Uterus (tissue), 4 donors: ENCODE data around the gene DCST1. TPM values are rescaled to one million over a fixed set of nuclear protein-coding genes. Genes with fewer than 3 reads are reported as not detected.

Experiments used
- DNase-seq, 2 donors: peaks; one replicate each; pipeline ENCODE4 v3.0.0-alpha.2; 2019 to 2020
- H3K27ac ChIP-seq, 2 donors: fragments of 200-600 bp; sonication (generic); 1 replicate in 1 of 2; 2 replicates in 1 of 2; pipeline ENCODE4 v1.5.1; 2016 to 2018
- H3K27me3 ChIP-seq, 2 donors: fragments of 200-600 bp; sonication (generic); one replicate each; pipeline ENCODE4 v1.5.1; 2018 to 2019; ENCODE audit warnings: control low read depth in 1 of 2
- H3K36me3 ChIP-seq, 2 donors: fragments of 200-600 bp; sonication (generic); one replicate each; pipeline ENCODE4 v1.5.1; 2019; ENCODE audit warnings: control low read depth in 1 of 2
- H3K4me1 ChIP-seq, 2 donors: fragments of 200-600 bp; sonication (generic); one replicate each; pipeline ENCODE4 v1.5.1; 2018 to 2019; ENCODE audit warnings: control low read depth in 1 of 2
- H3K4me3 ChIP-seq, 2 donors: fragments of 200-600 bp; sonication (generic); 1 replicate in 1 of 2; 2 replicates in 1 of 2; pipeline ENCODE4 v1.5.1; 2018 to 2019; ENCODE audit warnings: mild to moderate bottlenecking in 1 of 2
- H3K9me3 ChIP-seq, 2 donors: fragments of 200-600 bp; sonication (generic); one replicate each; pipeline ENCODE4 v1.5.1; 2019; ENCODE audit warnings: control low read depth in 1 of 2
- POLR2A ChIP-seq, 2 donors: fragments of 450-650 bp; IDR thresholded peaks; one replicate each; pipeline ENCODE4 v1.6.1; 2016; ENCODE audit warnings: antibody characterized with exemption in 2 of 2, mild to moderate bottlenecking in 1 of 2, moderate library complexity in 1 of 2
- intact Hi-C: fragments of 100-400 bp; cut with DNase I; formaldehyde crosslinking; loops from one replicate; pipeline ENCODE4 v1.15.1; 2023; ENCODE audit warnings: low total_unique reads
- total RNA-seq, 4 donors: library from RNA; depleted of rRNA in 3 of 4; stranded (reverse); fragments of >200 nt in 3 of 4; gene quantifications; one replicate each; pipeline versions ENCODE4 v1.1.0 to v1.2.4, GENCODE V29; 2014 to 2023
- TF ChIP-seq, protein P1 (sequence below), 4 experiments: fragments of 200-600 bp in 2 of 4; fragments of 450-650 bp in 2 of 4; sonication (generic) in 2 of 4; IDR thresholded peaks; one replicate each; pipeline ENCODE4 v1.5.1; 2016 to 2019; ENCODE audit warnings: antibody characterized with exemption in 4 of 4, mild to moderate bottlenecking in 2 of 4, moderate library complexity in 1 of 4
- donor health status: DM: yes; HTN: yes; CAD: no.

DCST1 gene
- total RNA-seq, 4 donors from 2014 or later: 1.1 to 3.5 TPM; not detected in 2

DNA sequence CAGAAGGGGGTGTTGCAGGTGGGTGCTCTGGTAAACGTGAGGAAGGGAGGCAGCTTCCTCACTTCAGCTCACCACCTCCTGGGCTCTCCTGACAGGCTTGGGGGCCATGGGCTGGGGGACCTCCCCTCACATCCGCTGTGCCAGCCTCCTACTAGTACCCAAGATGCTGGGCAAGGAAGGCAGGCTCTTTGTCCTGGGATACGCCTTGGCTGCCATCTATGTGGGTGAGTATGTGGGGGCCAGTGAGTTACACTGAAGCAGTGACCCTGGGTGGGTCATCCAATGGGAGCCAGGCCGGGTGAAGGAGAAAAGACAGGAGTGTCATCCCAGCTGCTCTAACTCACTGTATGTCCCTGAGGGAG is 5.7 kb downstream of the DCST1 start:
- H3K27ac ChIP-seq: no peak overlapping the region
- TF ChIP-seq, protein P1, sequence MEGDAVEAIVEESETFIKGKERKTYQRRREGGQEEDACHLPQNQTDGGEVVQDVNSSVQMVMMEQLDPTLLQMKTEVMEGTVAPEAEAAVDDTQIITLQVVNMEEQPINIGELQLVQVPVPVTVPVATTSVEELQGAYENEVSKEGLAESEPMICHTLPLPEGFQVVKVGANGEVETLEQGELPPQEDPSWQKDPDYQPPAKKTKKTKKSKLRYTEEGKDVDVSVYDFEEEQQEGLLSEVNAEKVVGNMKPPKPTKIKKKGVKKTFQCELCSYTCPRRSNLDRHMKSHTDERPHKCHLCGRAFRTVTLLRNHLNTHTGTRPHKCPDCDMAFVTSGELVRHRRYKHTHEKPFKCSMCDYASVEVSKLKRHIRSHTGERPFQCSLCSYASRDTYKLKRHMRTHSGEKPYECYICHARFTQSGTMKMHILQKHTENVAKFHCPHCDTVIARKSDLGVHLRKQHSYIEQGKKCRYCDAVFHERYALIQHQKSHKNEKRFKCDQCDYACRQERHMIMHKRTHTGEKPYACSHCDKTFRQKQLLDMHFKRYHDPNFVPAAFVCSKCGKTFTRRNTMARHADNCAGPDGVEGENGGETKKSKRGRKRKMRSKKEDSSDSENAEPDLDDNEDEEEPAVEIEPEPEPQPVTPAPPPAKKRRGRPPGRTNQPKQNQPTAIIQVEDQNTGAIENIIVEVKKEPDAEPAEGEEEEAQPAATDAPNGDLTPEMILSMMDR (IDR thresholded peaks at IDR 0.05): no peak
- no peak for TF ChIP-seq POLR2A (IDR thresholded peaks at IDR 0.05)
- intact Hi-C loops: no loop called here
- DNase-seq: no peak
- no peaks in the 10 kb centered on the region for H3K9me3 ChIP-seq
- no peaks in the 10 kb centered on the region for H3K36me3 ChIP-seq
- H3K27me3 ChIP-seq: no peaks in the 10 kb centered on the region
- no peaks in the 10 kb centered on the region for H3K4me1 ChIP-seq
- no peak overlapping the region for H3K4me3 ChIP-seq

DNA sequence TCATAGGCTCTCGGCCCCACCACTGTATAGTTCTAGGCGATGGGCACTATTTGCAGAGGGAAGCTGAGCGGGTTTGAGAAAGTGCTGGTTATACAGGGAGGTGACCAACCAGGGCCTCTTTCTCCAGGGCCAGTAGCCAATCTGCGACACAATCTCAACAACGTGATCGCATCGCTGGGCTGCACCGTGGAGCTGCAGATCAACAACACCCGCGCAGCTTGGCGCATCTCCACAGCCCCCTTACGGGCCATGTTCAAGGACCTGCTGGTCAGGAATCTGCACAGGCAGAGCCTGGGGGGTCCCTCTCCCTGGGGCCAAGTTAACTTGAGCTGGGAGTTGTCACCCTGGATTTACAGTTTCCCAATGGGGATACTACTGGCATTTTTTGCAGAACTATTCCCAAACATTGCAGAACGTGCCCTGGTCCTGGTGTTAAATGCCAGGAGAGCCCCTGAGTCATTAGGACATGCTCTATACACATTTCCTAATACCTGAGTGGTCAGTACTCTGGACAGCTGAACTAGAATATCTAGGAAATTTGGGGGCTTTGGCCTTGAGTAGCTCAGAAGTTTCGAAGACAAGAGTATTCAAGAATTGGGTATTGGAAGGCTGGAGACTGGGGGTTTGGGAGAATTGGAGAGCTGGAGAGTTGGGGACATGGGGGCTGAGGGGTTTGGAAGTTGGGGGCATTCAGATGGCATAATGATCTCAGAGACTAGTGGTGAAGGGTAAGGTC is 6.9 kb downstream of the DCST1 start:
- TF ChIP-seq POLR2A (IDR thresholded peaks at IDR 0.05): no peak
- TF ChIP-seq, protein P1 (IDR thresholded peaks at IDR 0.05): no peak
- DNase-seq: no peak
- H3K9me3 ChIP-seq: no peaks in the 10 kb centered on the region
- no peak overlapping the region for H3K4me3 ChIP-seq
- H3K36me3 ChIP-seq: no peaks in the 10 kb centered on the region
- no peaks in the 10 kb centered on the region for H3K4me1 ChIP-seq
- H3K27ac ChIP-seq: no peak overlapping the region
- intact Hi-C loops: no loop called here
- no peaks in the 10 kb centered on the region for H3K27me3 ChIP-seq

DNA sequence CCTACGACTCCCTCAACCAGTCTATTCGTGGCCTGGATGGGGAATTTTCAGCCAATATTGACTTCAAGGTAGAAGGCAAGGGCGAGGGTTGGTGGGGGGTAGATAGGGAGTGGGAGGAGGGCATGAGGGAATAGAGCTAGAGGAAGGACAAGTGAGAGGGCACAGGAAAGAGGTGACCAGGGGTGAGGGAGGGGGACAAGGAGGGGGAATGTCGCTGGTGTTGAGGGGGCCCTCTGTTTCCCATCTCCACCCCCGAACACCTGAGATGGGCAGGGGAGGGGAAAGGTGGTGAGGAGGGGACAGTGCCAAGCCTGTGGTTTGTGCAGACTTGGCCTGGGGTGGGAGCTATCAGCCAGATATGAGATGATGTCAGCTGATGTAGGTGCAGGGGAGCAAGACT is 9.2 kb downstream of the DCST1 start:
- DNase-seq: no peak
- Histone ChIP-seq H3K4me1 (no peaks in the 10 kb centered on the region), H3K9me3 (no peaks in the 10 kb centered on the region), H3K36me3 (no peaks in the 10 kb centered on the region), H3K4me3 (no peak overlapping the region), H3K27ac (no peak overlapping the region), H3K27me3 (no peaks in the 10 kb centered on the region)
- intact Hi-C loops: no loop called here
- TF ChIP-seq, protein P1 (IDR thresholded peaks at IDR 0.05): no peak
- no peak for TF ChIP-seq POLR2A (IDR thresholded peaks at IDR 0.05)

DNA sequence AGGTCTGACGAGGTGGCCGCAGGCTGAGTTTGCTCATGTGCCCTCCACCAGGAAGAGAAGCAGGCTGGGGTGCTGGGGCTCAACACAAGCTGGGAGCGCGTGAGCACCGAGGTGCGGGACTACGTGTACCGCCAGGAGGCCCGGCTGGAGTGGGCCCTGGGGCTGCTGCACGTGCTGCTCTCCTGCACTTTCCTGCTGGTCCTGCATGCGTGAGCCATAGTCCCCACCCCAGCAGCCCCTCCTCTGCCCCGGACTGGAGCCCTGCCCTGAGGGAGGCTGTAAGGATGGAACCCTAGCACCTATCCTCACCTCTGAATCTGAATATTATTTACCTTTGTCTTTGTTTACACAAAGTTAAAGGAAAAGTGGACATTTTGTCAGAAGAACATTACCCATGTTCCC is 9.7 kb downstream of the DCST1 start:
- intact Hi-C loops: no loop called here
- TF ChIP-seq, protein P1 (IDR thresholded peaks at IDR 0.05): no peak
- H3K4me3 ChIP-seq: no peak overlapping the region
- no peak overlapping the region for H3K27ac ChIP-seq
- no peak for DNase-seq
- no peaks in the 10 kb centered on the region for H3K4me1 ChIP-seq
- no peaks in the 10 kb centered on the region for H3K27me3 ChIP-seq
- H3K9me3 ChIP-seq: no peaks in the 10 kb centered on the region
- H3K36me3 ChIP-seq: no peaks in the 10 kb centered on the region

DNA sequence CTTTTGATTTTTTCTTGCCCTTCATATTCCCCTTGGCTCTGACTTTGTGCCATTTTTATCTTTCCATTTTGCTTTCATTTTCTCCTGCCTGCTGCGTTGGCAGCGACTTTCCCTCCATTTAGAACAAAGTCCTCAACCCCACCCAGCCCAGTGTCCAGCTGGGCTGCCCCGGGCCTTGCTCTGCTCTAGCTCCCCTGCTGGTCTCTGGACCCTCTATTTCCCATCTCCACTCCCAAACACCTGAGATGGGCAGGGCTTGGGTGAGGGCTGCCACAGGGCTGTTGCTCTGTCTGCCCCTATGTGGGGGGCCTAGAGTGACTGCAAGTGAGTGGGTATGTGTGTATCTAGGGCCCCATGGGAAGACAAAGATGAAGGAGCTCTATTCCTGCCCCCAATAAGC is 10.2 kb downstream of the DCST1 start:
- DNase-seq: no peak

More for the DNA sequence above, 10.2 kb downstream of the DCST1 start:
- no peak overlapping the region for H3K27ac ChIP-seq
- no peaks in the 10 kb centered on the region for H3K4me1 ChIP-seq
- H3K36me3 ChIP-seq: no peaks in the 10 kb centered on the region
- intact Hi-C loops: no loop called here
- no peak overlapping the region for H3K4me3 ChIP-seq
- no peaks in the 10 kb centered on the region for H3K27me3 ChIP-seq
- TF ChIP-seq, protein P1 (IDR thresholded peaks at IDR 0.05): no peak
- TF ChIP-seq POLR2A (IDR thresholded peaks at IDR 0.05): no peak
- no peaks in the 10 kb centered on the region for H3K9me3 ChIP-seq
